Body of pancreas (tissue), 4 donors: ENCODE measurements around the gene CD40. TPM values are rescaled to one million over a fixed set of nuclear protein-coding genes. Genes with fewer than 3 reads are reported as not detected.

Source experiments
- ATAC-seq: fragments of 150-250 bp; one replicate; pipeline ENCODE4 v1.9.1; 2016
- DNase-seq, 4 donors: peaks; one replicate each; pipeline ENCODE4 v3.0.0-alpha.2; 2019
- H3K27ac ChIP-seq, 4 donors: fragments of 200-600 bp; sonication (generic); 1 replicate in 3 of 4; 2 replicates in 1 of 4; pipeline versions ENCODE4 v1.5.1 to v1.6.1; 2016 to 2019; ENCODE audit warnings: mild to moderate bottlenecking in 1 of 4, mixed read lengths in 1 of 4, moderate library complexity in 1 of 4
- H3K27me3 ChIP-seq, 2 donors: fragments of 200-600 bp; sonication (generic); one replicate each; pipeline ENCODE4 v1.6.0; 2016; ENCODE audit warnings: mild to moderate bottlenecking in 1 of 2
- H3K36me3 ChIP-seq, 2 donors: fragments of 200-600 bp; sonication (generic); replicated peaks in 1 of 2; 2 replicates each; pipeline ENCODE4 v1.5.1; 2016; ENCODE audit warnings: low read depth in 2 of 2; ENCODE audit not compliant: insufficient read depth in 1 of 2
- H3K4me1 ChIP-seq: fragments of 200-600 bp; sonication (generic); one replicate; pipeline ENCODE4 v1.6.0; 2016
- H3K4me3 ChIP-seq, 2 donors: fragments of 200-600 bp; sonication (generic); 1 replicate in 1 of 2; 2 replicates in 1 of 2; pipeline ENCODE4 v1.5.1; 2016 to 2019
- H3K9me3 ChIP-seq, 3 donors: fragments of 200-600 bp; sonication (generic); 1 replicate in 2 of 3; 2 replicates in 1 of 3; pipeline ENCODE4 v1.5.1; 2016
- CTCF ChIP-seq, 7 experiments: fragments of 450-650 bp in 4 of 7; fragments of 200-600 bp in 3 of 7; sonication (generic) in 3 of 7; IDR thresholded peaks; one replicate each; pipeline ENCODE4 v1.5.1; 2016 to 2019; ENCODE audit warnings: antibody characterized with exemption in 7 of 7
- POLR2A ChIP-seq, 3 donors: fragments of 450-650 bp; IDR thresholded peaks; one replicate each; pipeline ENCODE4 v1.6.1; 2016; ENCODE audit warnings: antibody characterized with exemption in 3 of 3, mild to moderate bottlenecking in 2 of 3
- WGBS, 2 donors: methylation state at CpG; one replicate each; pipeline ENCODE4 v1.1.5; 2017; 5-methylcytosine and 5-hydroxymethylcytosine counted together
- intact Hi-C: fragments of 100-400 bp; cut with DNase I; formaldehyde crosslinking; loops from one replicate; pipeline ENCODE4 v1.15.1; 2023
- total RNA-seq, 2 donors: library from RNA; depleted of rRNA; stranded (reverse); fragments of >200 nt; gene quantifications; one replicate each; pipeline ENCODE4 v1.1.0, GENCODE V29; 2016

CD40 gene
- total RNA-seq, 2 donors from 2014 or later: 8.9 to 14.5 TPM

DNA sequence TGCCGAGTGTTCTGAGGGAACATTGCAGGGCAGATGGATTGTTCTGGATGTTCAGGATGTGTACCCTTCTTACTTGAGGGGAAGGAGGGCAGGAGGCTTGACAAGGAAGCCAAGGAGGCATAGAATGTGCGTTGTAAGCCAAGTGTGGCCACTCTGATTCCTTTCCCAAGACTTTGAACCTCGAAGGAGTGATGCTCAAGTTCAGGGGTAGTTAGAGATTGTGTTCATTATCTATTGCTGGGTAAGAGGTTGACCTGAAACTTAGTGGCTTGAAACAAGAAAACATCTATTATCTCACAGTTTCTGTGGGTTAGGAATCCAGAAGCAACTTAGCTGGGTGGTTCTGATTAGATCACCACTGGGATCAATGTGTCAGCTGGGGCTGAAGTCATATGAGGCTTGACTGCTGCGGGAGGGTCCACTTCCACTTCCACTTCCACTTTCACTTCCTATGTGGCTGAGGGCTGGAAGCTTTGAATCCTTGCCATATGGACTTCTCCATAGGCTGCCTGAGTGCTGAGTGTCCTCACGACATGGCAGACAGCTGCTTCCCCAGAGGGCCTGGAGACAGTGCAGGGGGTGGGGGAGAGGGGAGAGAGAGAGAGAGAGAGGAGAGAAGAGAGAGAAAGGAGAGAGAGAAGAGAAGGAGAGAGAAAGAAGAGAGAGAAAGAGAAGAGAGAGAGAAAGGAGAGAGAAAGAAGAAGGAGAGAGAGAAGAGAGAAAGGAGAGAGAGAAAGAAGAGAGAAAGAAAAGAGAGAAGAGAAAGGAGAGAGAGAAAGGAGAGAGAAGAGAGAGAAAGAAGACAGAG, 6.9 kb upstream of the CD40 start:
- intact Hi-C loops: no loop called here
- Histone ChIP-seq H3K4me1 (no peaks in the 10 kb centered on the region), H3K27ac (no peak overlapping the region), H3K9me3 (no peaks in the 10 kb centered on the region), H3K4me3 (no peak overlapping the region), H3K36me3 (no peaks in the 10 kb centered on the region), H3K27me3 (peaks cover 0 to 6% of the 10 kb centered on the region in 2 donors)
- DNase-seq: peak in 1 of 4 donors; percentile 56
- TF ChIP-seq CTCF (IDR thresholded peaks at IDR 0.05): no peak
- TF ChIP-seq POLR2A (IDR thresholded peaks at IDR 0.05): no peak
- ATAC-seq: no peak
- 32 to 35% methylated on average over 5 of the region's 5 CpGs for WGBS, 2 donors

- H3K36me3 ChIP-seq: no peaks in the 10 kb centered on the region
- no peak for ATAC-seq
- H3K9me3 ChIP-seq: no peaks in the 10 kb centered on the region
- peaks cover 0 to 6% of the 10 kb centered on the region in 2 donors for H3K27me3 ChIP-seq
- no peak overlapping the region for H3K4me3 ChIP-seq
- no peak for DNase-seq
- H3K4me1 ChIP-seq: no peaks in the 10 kb centered on the region
- intact Hi-C loops: no loop called here
- TF ChIP-seq CTCF (IDR thresholded peaks at IDR 0.05): no peak
- TF ChIP-seq POLR2A (IDR thresholded peaks at IDR 0.05): no peak
- no peak overlapping the region for H3K27ac ChIP-seq
Measured at GRCh38 chr20:46111836-46112212, 6.3 kb upstream of the CD40 start.

GRCh38 chr20:46112430-46113112, 5.5 kb upstream of the CD40 start:
- 63 to 71% methylated on average over 10 of the region's 10 CpGs for WGBS, 2 donors
- Histone ChIP-seq H3K4me1 (peaks cover 4% of the 10 kb centered on the region), H3K9me3 (no peaks in the 10 kb centered on the region), H3K27me3 (peaks cover 0 to 6% of the 10 kb centered on the region in 2 donors), H3K27ac (no peak overlapping the region), H3K36me3 (no peaks in the 10 kb centered on the region), H3K4me3 (no peak overlapping the region)
- ATAC-seq: no peak
- intact Hi-C loops: no loop called here
- no peak for DNase-seq
- TF ChIP-seq POLR2A (IDR thresholded peaks at IDR 0.05) (no peak), CTCF (IDR thresholded peaks at IDR 0.05) (no peak)

- 42 to 49% methylated on average over 3 of the region's 3 CpGs for WGBS, 2 donors
- Histone ChIP-seq H3K27me3 (peaks cover 0 to 6% of the 10 kb centered on the region in 2 donors), H3K9me3 (no peaks in the 10 kb centered on the region), H3K27ac (no peak overlapping the region), H3K4me3 (no peak overlapping the region), H3K4me1 (peaks cover 7% of the 10 kb centered on the region), H3K36me3 (no peaks in the 10 kb centered on the region)
- DNase-seq (no peak), ATAC-seq (no peak)
- intact Hi-C loops: no loop called here
- no peak for TF ChIP-seq CTCF (IDR thresholded peaks at IDR 0.05)
- no peak for TF ChIP-seq POLR2A (IDR thresholded peaks at IDR 0.05)
Measured at GRCh38 chr20:46113113-46113470, 5.0 kb upstream of the CD40 start.
